Thyroid gland (tissue), 4 donors: ENCODE measurements around the gene GGTLC2. TPM values are rescaled to one million over a fixed set of nuclear protein-coding genes. Genes with fewer than 3 reads are reported as not detected.
"Not testable (repeated sequence)": the region's sequence is repeated elsewhere in the genome, so short reads cannot be mapped to it uniquely, and the experiment has no call there.

Experiments
- DNase-seq, 2 donors: peaks; one replicate each; pipeline ENCODE4 v3.0.0-alpha.2; 2019
- H3K27ac ChIP-seq, 3 donors: fragments of 200-600 bp; sonication (generic); 1 replicate in 2 of 3; 2 replicates in 1 of 3; pipeline ENCODE4 v1.5.1; 2016 to 2019; ENCODE audit warnings: mild to moderate bottlenecking in 1 of 3, moderate library complexity in 1 of 3
- H3K27me3 ChIP-seq: fragments of 200-600 bp; sonication (generic); one replicate; pipeline ENCODE4 v1.5.1; 2019
- H3K36me3 ChIP-seq, 2 donors: fragments of 200-600 bp; sonication (generic); one replicate each; pipeline ENCODE4 v1.5.1; 2016 to 2019
- H3K4me1 ChIP-seq, 2 donors: fragments of 200-600 bp; sonication (generic); one replicate each; pipeline ENCODE4 v1.5.1; 2017 to 2019
- H3K4me3 ChIP-seq, 3 donors: fragments of 200-600 bp; sonication (generic); replicated peaks in 1 of 3; 1 replicate in 2 of 3; 2 replicates in 1 of 3; pipeline ENCODE4 v1.5.1; 2016; ENCODE audit warnings: mild to moderate bottlenecking in 1 of 3
- H3K9me3 ChIP-seq: fragments of 200-600 bp; sonication (generic); one replicate; pipeline ENCODE4 v1.5.1; 2017
- CTCF ChIP-seq, 6 experiments: fragments of 200-600 bp in 3 of 6; fragments of 450-650 bp in 3 of 6; sonication (generic) in 3 of 6; IDR thresholded peaks; one replicate each; pipeline ENCODE4 v1.5.1; 2016 to 2019; ENCODE audit warnings: antibody characterized with exemption in 6 of 6, mild to moderate bottlenecking in 2 of 6, inconsistent platforms in 1 of 6, moderate library complexity in 1 of 6
- POLR2A ChIP-seq, 2 donors: fragments of 450-650 bp; IDR thresholded peaks; one replicate each; pipeline ENCODE4 v1.6.1; 2017; ENCODE audit warnings: antibody characterized with exemption in 2 of 2, mild to moderate bottlenecking in 2 of 2, moderate library complexity in 1 of 2
- WGBS, 2 donors: methylation state at CpG; one replicate each; pipeline ENCODE4 v1.1.5; 2017; 5-methylcytosine and 5-hydroxymethylcytosine counted together
- intact Hi-C: fragments of 100-400 bp; cut with DNase I; formaldehyde crosslinking; loops from one replicate; pipeline ENCODE4 v1.15.1; 2023
- total RNA-seq, 4 donors: library from RNA; depleted of rRNA; stranded (reverse); fragments of >200 nt; gene quantifications; one replicate each; pipeline ENCODE4 v1.2.3, GENCODE V29; 2016

GGTLC2 gene
- total RNA-seq, 4 donors from 2014 or later, result 0.45 to 2.6 TPM; not detected in 2

DNA sequence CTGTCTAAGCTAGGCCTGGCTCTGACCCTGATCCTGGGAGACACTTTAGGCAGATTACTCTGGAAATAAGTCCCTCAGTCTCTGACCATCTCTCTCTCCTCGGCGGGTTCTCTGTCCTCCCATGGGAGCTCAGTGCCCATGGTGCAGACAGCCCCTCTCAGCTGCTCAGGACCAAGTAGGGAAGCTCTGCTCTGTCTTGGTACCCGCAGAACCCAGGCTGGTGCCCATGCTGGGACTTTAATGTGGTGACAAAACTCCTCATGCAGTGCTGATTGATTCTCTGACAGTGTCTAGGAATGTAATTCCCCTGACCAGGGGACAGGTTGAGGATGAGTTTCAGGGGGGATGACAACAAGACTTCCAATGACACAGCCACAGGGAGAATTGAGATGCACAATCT, 30.3 kb upstream of the GGTLC2 start:
- no peaks in the 10 kb centered on the region for H3K36me3 ChIP-seq
- intact Hi-C loops, result no loop called here
- no peak for DNase-seq
- no peaks in the 10 kb centered on the region for H3K4me1 ChIP-seq
- no peaks in the 10 kb centered on the region for H3K9me3 ChIP-seq
- no peaks in the 10 kb centered on the region for H3K27me3 ChIP-seq
- no peak for TF ChIP-seq POLR2A (IDR thresholded peaks at IDR 0.05)
- no peak for TF ChIP-seq CTCF (IDR thresholded peaks at IDR 0.05)
- H3K27ac ChIP-seq, result no peak overlapping the region
- 57 to 62% methylated on average over 2 to 3 of the region's 3 CpGs for WGBS, 2 donors
- no peak overlapping the region for H3K4me3 ChIP-seq

- no peaks in the 10 kb centered on the region for H3K9me3 ChIP-seq
- no peak for TF ChIP-seq POLR2A (IDR thresholded peaks at IDR 0.05)
- TF ChIP-seq CTCF (IDR thresholded peaks at IDR 0.05), result no peak
- H3K27ac ChIP-seq, result no peak overlapping the region
- no peak overlapping the region for H3K4me3 ChIP-seq
- no peaks in the 10 kb centered on the region for H3K27me3 ChIP-seq
- H3K36me3 ChIP-seq, result no peaks in the 10 kb centered on the region
- 46 to 61% methylated on average over 5 of the region's 5 CpGs for WGBS, 2 donors
- intact Hi-C loops, result no loop called here
- DNase-seq, result no peak
- H3K4me1 ChIP-seq, result no peaks in the 10 kb centered on the region
Observed at GRCh38 chr22:22616636-22617035, 27.8 kb upstream of the GGTLC2 start.

DNA sequence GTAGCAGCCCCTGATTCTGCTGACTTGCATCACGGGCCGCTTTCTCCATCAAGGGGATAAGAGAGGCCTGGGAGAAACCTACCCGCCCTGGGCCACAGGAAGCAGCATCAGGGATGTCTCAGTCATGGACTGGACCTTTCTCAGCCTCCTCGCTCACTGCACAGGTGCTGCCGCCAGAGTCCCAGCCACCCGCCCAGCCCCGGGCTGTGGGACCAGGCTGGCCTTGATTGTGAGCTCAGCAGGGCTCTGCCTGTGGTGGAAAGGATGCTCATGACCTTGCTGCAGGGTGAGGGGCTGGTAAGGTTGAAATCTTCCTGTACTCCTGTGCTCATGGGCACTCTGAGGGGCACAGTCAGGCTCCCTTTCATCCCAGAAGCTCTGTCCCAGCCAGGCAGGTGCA, 26.0 kb upstream of the GGTLC2 start:
- Histone ChIP-seq H3K4me3 (no peak overlapping the region), H3K9me3 (no peaks in the 10 kb centered on the region), H3K27me3 (no peaks in the 10 kb centered on the region), H3K36me3 (no peaks in the 10 kb centered on the region), H3K27ac (no peak overlapping the region), H3K4me1 (no peaks in the 10 kb centered on the region)
- DNase-seq, result no peak
- TF ChIP-seq POLR2A (IDR thresholded peaks at IDR 0.05), result no peak
- 88 to 100% methylated on average over 2 to 6 of the region's 7 CpGs for WGBS, 2 donors
- intact Hi-C loops, result no loop called here

GRCh38 chr22:22618923-22619322, 25.5 kb upstream of the GGTLC2 start:
- Histone ChIP-seq H3K4me3 (no peak overlapping the region), H3K9me3 (no peaks in the 10 kb centered on the region), H3K4me1 (no peaks in the 10 kb centered on the region), H3K36me3 (no peaks in the 10 kb centered on the region), H3K27me3 (no peaks in the 10 kb centered on the region), H3K27ac (no peak overlapping the region)
- 62 to 69% methylated on average over 2 of the region's 2 CpGs for WGBS, 2 donors
- no peak for DNase-seq
- intact Hi-C loops, result no loop called here
- no peak for TF ChIP-seq POLR2A (IDR thresholded peaks at IDR 0.05)
- no peak for TF ChIP-seq CTCF (IDR thresholded peaks at IDR 0.05)

DNA sequence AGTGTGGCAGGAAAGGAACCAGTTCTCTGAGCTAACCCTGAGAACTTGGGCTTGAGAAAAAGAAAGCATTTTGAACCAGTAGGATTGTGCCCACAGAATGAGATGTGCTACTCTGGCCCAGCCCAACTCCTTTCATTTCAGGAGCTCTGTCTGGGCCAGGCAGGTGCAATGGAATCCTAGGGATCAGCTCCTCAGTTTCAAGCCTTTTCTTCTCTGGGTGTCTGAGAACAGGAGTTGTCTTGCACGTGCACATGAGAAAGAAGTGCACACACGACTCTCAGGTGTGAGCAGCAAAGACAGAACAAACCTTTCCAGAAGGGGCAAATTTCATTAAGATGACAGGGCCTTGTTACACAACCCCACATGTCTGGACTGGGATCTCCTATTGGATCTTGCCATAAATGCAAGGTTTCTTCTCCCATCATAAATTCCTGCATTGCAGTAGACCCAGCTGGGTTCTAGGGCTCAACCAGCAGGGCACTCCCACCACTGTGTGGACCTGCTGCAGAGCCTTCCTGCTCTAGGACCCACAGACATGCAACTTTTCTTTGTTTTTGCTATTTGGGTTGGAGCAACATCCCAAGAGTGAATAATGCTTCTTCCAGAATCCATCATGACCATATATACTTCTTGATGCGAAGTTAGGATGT, 24.5 kb upstream of the GGTLC2 start:
- no peak for DNase-seq
- no peaks in the 10 kb centered on the region for H3K9me3 ChIP-seq

DNA sequence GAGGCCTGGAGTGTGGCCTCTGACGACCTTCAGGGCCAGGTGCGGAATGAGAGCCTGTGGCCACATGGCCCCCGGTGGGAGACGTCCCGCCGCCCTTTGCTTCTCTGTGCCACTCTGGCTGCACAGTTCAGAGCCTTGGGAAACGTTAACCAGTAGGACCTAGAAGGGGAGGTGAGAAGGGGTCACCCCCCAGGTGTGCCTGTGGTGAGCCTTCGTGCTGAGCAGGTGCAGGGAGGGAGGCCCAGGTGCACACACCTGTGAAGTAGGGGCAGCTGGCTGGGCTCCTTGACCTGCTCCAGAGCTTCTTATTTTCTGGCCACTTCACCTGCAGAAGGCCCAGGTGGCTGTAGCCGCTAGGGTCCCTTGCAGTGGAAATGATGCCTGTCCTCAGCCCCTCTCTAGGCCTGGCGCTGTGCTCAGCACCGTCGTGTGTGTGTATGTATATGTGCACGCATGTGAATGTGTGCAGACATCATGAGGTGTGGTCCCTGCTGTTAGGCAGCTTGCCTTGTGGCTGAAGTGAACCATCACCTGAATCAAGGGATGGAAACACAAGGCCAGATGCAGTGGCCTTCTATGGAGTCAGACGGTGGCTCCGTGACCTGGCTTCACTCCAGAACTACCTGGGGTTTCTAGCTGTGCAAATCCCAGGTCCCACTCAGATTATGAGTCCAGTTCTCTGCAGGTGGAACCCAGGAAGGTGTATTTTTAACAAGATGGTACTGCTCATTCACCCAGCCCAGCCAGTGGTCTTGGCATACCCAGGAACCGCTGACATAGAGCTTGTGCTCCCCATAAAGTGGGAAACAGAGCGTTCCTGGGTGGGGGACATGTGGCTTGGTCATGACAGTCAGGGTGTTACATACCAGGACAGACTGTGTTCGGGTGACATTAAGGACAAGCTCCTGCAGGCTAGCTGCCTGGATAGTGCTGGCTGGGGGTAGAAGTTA, 15.6 kb upstream of the GGTLC2 start:
- H3K36me3 ChIP-seq, H3K27me3 ChIP-seq, H3K4me1 ChIP-seq, H3K4me3 ChIP-seq, H3K27ac ChIP-seq, intact Hi-C loops, DNase-seq, H3K9me3 ChIP-seq: not testable (repeated sequence)
- 84 to 94% methylated on average over 5 to 6 of the region's 18 CpGs for WGBS, 2 donors

More for the DNA sequence above, 24.5 kb upstream of the GGTLC2 start:
- Histone ChIP-seq H3K4me1 (no peaks in the 10 kb centered on the region), H3K4me3 (no peak overlapping the region), H3K36me3 (no peaks in the 10 kb centered on the region), H3K27me3 (no peaks in the 10 kb centered on the region), H3K27ac (no peak overlapping the region)
- WGBS, 2 donors, result 82 to 90% methylated on average over 3 of the region's 3 CpGs
- TF ChIP-seq POLR2A (IDR thresholded peaks at IDR 0.05) (no peak), CTCF (IDR thresholded peaks at IDR 0.05) (no peak)
- intact Hi-C loops, result no loop called here

DNA sequence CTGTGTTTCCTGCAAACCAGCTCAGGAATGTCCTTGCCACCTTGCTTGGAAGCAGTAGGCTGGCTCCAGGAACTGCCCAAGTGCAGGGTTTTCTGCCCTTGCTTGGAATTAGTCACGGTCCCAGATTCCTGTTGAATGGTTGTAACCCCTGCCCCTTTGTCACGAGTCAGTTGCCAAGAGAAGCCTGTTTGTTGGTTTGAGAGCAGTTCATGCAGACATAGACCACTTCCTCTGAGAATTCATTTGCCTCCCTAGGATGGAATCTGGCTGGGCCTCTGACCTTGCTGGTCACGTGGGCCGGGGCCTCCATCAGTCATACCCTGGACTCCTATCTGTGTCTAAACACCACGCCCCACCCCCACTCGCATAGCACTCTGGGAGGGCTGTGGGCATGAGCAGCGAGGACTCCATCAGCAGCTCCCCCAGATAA, 13.2 kb upstream of the GGTLC2 start:
- H3K27me3 ChIP-seq, H3K4me1 ChIP-seq, H3K36me3 ChIP-seq, DNase-seq, H3K4me3 ChIP-seq, H3K9me3 ChIP-seq, intact Hi-C loops, H3K27ac ChIP-seq: not testable (repeated sequence)
- WGBS, 2 donors, result 30 to 41% methylated on average over 4 to 6 of the region's 7 CpGs

GRCh38 chr22:22632226-22632625, 12.2 kb upstream of the GGTLC2 start:
- intact Hi-C loops, H3K36me3 ChIP-seq, H3K27me3 ChIP-seq, DNase-seq, H3K4me1 ChIP-seq, H3K27ac ChIP-seq, H3K4me3 ChIP-seq, H3K9me3 ChIP-seq: not testable (repeated sequence)
- WGBS, 2 donors, result 100% methylated on average over 11 of the region's 15 CpGs; no CpG with 5 or more reads in 1 of the 2 donors
